ENCODE data around the gene GPR84. TPM values are rescaled to one million over a fixed set of nuclear protein-coding genes. Genes with fewer than 3 reads are reported as not detected.
"Not testable (repeated sequence)": the region's sequence is repeated elsewhere in the genome, so short reads cannot be mapped to it uniquely, and the experiment has no call there.

The GPR84 gene
- total and polyA plus RNA-seq, 2 donors (not counting 1 experiment from before 2014, with no cell fraction given), result 0.16 TPM; not detected in 1

- Histone ChIP-seq H4K20me1 (ENCODE audit: control insufficient read depth, insufficient read depth, low read length, poor library complexity, severe bottlenecking) (peaks cover 12% of the 10 kb centered on the region), H3K4me2 (replicated peaks; ENCODE audit: low read depth, low read length, poor library complexity, severe bottlenecking) (no peak overlapping the region), H3K9ac (ENCODE audit: low read length) (no peak overlapping the region), H2AFZ (ENCODE audit: insufficient read depth, low read depth, low read length, poor library complexity, severe bottlenecking) (no peak overlapping the region), H3K4me1 (ENCODE audit: control insufficient read depth in 2 of 2, insufficient read depth in 2 of 2, low read length in 2 of 2) (peaks cover 14 to 16% of the 10 kb centered on the region in 2 donors), H3K36me3 (replicated peaks in 1 of 2; ENCODE audit: control extremely low read depth in 1 of 2, control insufficient read depth in 1 of 2, extremely low read depth in 1 of 2, insufficient read depth in 2 of 2, low read length in 1 of 2) (peaks cover 0 to 21% of the 10 kb centered on the region in 2 experiments), H3K27me3 (replicated peaks in 1 of 4; ENCODE audit: control extremely low read depth in 1 of 4, control insufficient read depth in 3 of 4, insufficient read depth in 4 of 4, low read length in 3 of 4) (no peaks in the 10 kb centered on the region), H3K27ac (ENCODE audit: low read length in 2 of 2) (no peak overlapping the region), H3K4me3 (ENCODE audit: control extremely low read depth in 1 of 5, extremely low read depth in 1 of 5, insufficient read depth in 1 of 5, low read depth in 2 of 5, low read length in 4 of 5) (no peak overlapping the region), H3K9me3 (ENCODE audit: control extremely low read depth in 1 of 3, control insufficient read depth in 2 of 3, insufficient read depth in 1 of 3, low read length in 2 of 3) (no peaks in the 10 kb centered on the region), H3K79me2 (ENCODE audit: control insufficient read depth, insufficient read depth, low read length) (peaks cover 79% of the 10 kb centered on the region)
- intact Hi-C loops (cut with micrococcal nuclease), result no loop called here
- ChIA-PET POLR2A (no interaction called here), CTCF (interaction anchor here (1.2 to 2.0 kb wide), 3 partner anchors 8 to 48 kb away, joined by 3 to 6 read pairs (median 3); partner anchors contain the start of gene HNRNPA1)
- H3K9me3 Mint-ChIP-seq (ENCODE audit: insufficient read depth), result no peaks in the 10 kb centered on the region
- 100% methylated on average over 3 of the region's 6 CpGs for WGBS (ENCODE audit: insufficient coverage)
- H3K4me3 Mint-ChIP-seq, result no peak overlapping the region
- H3K27me3 Mint-ChIP-seq, result no peaks in the 10 kb centered on the region
- H3K27ac Mint-ChIP-seq, result no peak overlapping the region
- no peak for ATAC-seq (ENCODE audit: low read depth)
- TF ChIP-seq EZH2 (IDR thresholded peaks at IDR 0.05; ENCODE audit: borderline replicate concordance, insufficient read depth, low read depth, low read length, poor library complexity, severe bottlenecking) (no peak), CTCF (IDR thresholded peaks at IDR 0.05) (no peak)
- peaks cover 46% of the 10 kb centered on the region for H3K4me1 Mint-ChIP-seq
- DNase-seq, result no peak
These were observed 35.5 kb downstream of the GPR84 start for GRCh38 chr12:54328595-54329337.

GRCh38 chr12:54325442-54326109, 38.7 kb downstream of the GPR84 start:
- intact Hi-C loops (cut with micrococcal nuclease), result loop anchor here (1.0 to 2.0 kb wide), 5 partner anchors 34 to 136 kb away; no protein-coding TSS in a partner anchor
- Histone ChIP-seq H2AFZ (ENCODE audit: insufficient read depth, low read depth, low read length, poor library complexity, severe bottlenecking) (peak overlapping the region; percentile 85), H3K4me1 (ENCODE audit: control insufficient read depth in 2 of 2, insufficient read depth in 2 of 2, low read length in 2 of 2) (peaks cover 10 to 12% of the 10 kb centered on the region in 2 donors), H3K27ac (ENCODE audit: low read length in 2 of 2) (peak overlapping the region; percentile 76 to 89), H3K4me2 (replicated peaks; ENCODE audit: low read depth, low read length, poor library complexity, severe bottlenecking) (peak overlapping the region; percentile 81), H3K79me2 (ENCODE audit: control insufficient read depth, insufficient read depth, low read length) (peaks cover 49% of the 10 kb centered on the region), H3K4me3 (ENCODE audit: control extremely low read depth in 1 of 5, extremely low read depth in 1 of 5, insufficient read depth in 1 of 5, low read depth in 2 of 5, low read length in 4 of 5) (peak overlapping the region; percentile 54 to 97 (median 87)), H3K36me3 (replicated peaks in 1 of 2; ENCODE audit: control extremely low read depth in 1 of 2, control insufficient read depth in 1 of 2, extremely low read depth in 1 of 2, insufficient read depth in 2 of 2, low read length in 1 of 2) (peaks cover 0 to 12% of the 10 kb centered on the region in 2 experiments), H3K9ac (ENCODE audit: low read length) (peak overlapping the region; percentile 86)
- not testable (repeated sequence) for H3K27me3 ChIP-seq (replicated peaks in 1 of 4; ENCODE audit: control extremely low read depth in 1 of 4, control insufficient read depth in 3 of 4, insufficient read depth in 4 of 4, low read length in 3 of 4); ATAC-seq (ENCODE audit: low read depth); H3K27me3 Mint-ChIP-seq; DNase-seq; H3K9me3 ChIP-seq (ENCODE audit: control extremely low read depth in 1 of 3, control insufficient read depth in 2 of 3, insufficient read depth in 1 of 3, low read length in 2 of 3); H3K9me3 Mint-ChIP-seq (ENCODE audit: insufficient read depth); H4K20me1 ChIP-seq (ENCODE audit: control insufficient read depth, insufficient read depth, low read length, poor library complexity, severe bottlenecking)
- WGBS (ENCODE audit: insufficient coverage), result 75% methylated on average over 8 of the region's 22 CpGs
- ChIA-PET CTCF (interaction anchor here (0.6 to 7.8 kb wide), 22 partner anchors 9 to 173 kb away, joined by 3 to 61 read pairs (median 7); partner anchors contain the start of genes CBX5, HNRNPA1 and NFE2), POLR2A (interaction anchor here (0.6 to 1.9 kb wide), 12 partner anchors 24 to 873 kb away, joined by 3 to 23 read pairs (median 4); partner anchors contain the start of genes CBX5 and HNRNPA1)
- H3K27ac Mint-ChIP-seq, result peak overlapping the region; percentile 96
- peak overlapping the region; percentile 94 for H3K4me3 Mint-ChIP-seq
- H3K4me1 Mint-ChIP-seq, result peaks cover 35% of the 10 kb centered on the region
